Spleen (tissue), 7 donors: ENCODE data around the gene RNFT2.
"Not testable (repeated sequence)": the region's sequence is repeated elsewhere in the genome, so short reads cannot be mapped to it uniquely, and the experiment has no call there.

ENCODE experiments used
- CTCF ChIP-seq, 11 experiments: fragments of 200-600 bp in 7 of 11; fragments of 450-650 bp in 4 of 11; sonication (generic) in 4 of 11; IDR thresholded peaks in 8 of 11; conservative IDR thresholded peaks in 3 of 11; 1 replicate in 7 of 11; 2 replicates in 4 of 11; pipeline versions ENCODE4 v1.4.0 to v1.8.0; 2016 to 2021; ENCODE audit warnings: antibody characterized with exemption in 11 of 11, inconsistent platforms in 4 of 11, mild to moderate bottlenecking in 1 of 11
- POLR2A ChIP-seq, 3 donors: fragments of 450-650 bp; IDR thresholded peaks; one replicate each; pipeline ENCODE4 v1.5.1; 2017; ENCODE audit warnings: antibody characterized with exemption in 3 of 3, mild to moderate bottlenecking in 1 of 3
- donor health status: DM: no; HTN: no; CAD: no; lungs with moderate emphysema.
- donor health status: DM: no; HTN: no; CAD: no.
- donor health status: DM: no; HTN: no; CAD: no.

- TF ChIP-seq CTCF (IDR thresholded peaks at IDR 0.05 in 8 of 11, conservative IDR thresholded peaks at IDR 0.05 in 3 of 11); POLR2A (IDR thresholded peaks at IDR 0.05): not testable (repeated sequence)
These were observed 4.7 kb downstream of the RNFT2 start for GRCh38 chr12:116742787-116743186.
